HepG2 (cell line): ENCODE data around the gene LATS1. TPM values are rescaled to one million over a fixed set of nuclear protein-coding genes. Genes with fewer than 3 reads are reported as not detected.
A peak's percentile ranks its signal among the peaks of the same experiment; 100 is the strongest.

ENCODE experiments used
- ATAC-seq: fragments of 200-7000 bp; cut with Tn5 transposase; 3 replicates; pipeline ENCODE4 v1.9.1; 2020; ENCODE audit warnings: mild to moderate bottlenecking, moderate library complexity
- BruUV-seq: library from RNA; stranded (reverse); fragments of 400-500 nt; replicated peaks from 2 replicates; lab custom pipeline; 2021; lab: Mats Ljungman, UMichigan
- CTCF ChIA-PET: fragments of 300-600 bp; formaldehyde crosslinking; extraction: SDS; loops from one replicate; lab custom pipeline; 2021; ENCODE audit warnings: low total read pairs, inconsistent platforms, low intra/inter-chr PET ratio; lab: Yijun Ruan, JAX
- POLR2A ChIA-PET: fragments of 350-600 bp; sonication (Branson Sonifier 250); formaldehyde crosslinking; loops from one replicate; lab custom pipeline; 2020; ENCODE audit warnings: antibody characterized with exemption, inconsistent platforms; lab: Yijun Ruan, JAX
- DNase-seq: peaks from one replicate; pipeline ENCODE4 v3.0.0-alpha.2; 2015; ENCODE audit warnings: low spot score
- FAIRE-seq: peaks from 3 replicates; lab custom pipeline; 2011; peaks lifted over from hg19 to GRCh38; lab: Jason Lieb, UNC
- H2AFZ ChIP-seq: one replicate; pipeline ENCODE4 v1.6.1; 2011; ENCODE audit warnings: low read length, inconsistent platforms
- H3K27ac ChIP-seq: fragments of 300-600 bp; 3 replicates; pipeline ENCODE4 v1.8.0; 2011; ENCODE audit warnings: mixed run types, mild to moderate bottlenecking, mixed read lengths, low read length, inconsistent platforms; ENCODE audit not compliant: insufficient read depth; ENCODE audit errors: extremely low read length
- H3K27me3 ChIP-seq, 2 experiments: fragments of 200-600 bp in 1 of 2; 2 replicates in 1 of 2; 3 replicates in 1 of 2; pipeline versions ENCODE4 v1.6.0 to v1.8.0; 2011; ENCODE audit warnings: low read length in 2 of 2, mild to moderate bottlenecking in 2 of 2, moderate library complexity in 2 of 2, inconsistent platforms in 1 of 2; ENCODE audit not compliant: insufficient read depth in 2 of 2, control insufficient read depth in 1 of 2
- H3K36me3 ChIP-seq, 2 experiments: fragments of 200-600 bp in 1 of 2; replicated peaks in 1 of 2; 2 replicates in 1 of 2; 3 replicates in 1 of 2; pipeline versions ENCODE4 v1.5.1 to v1.8.0; 2011; ENCODE audit warnings: low read length in 2 of 2, inconsistent platforms in 1 of 2; ENCODE audit not compliant: insufficient read depth in 2 of 2, control insufficient read depth in 1 of 2
- H3K4me1 ChIP-seq: 2 replicates; pipeline ENCODE4 v1.5.1; 2012; ENCODE audit warnings: low read length, inconsistent platforms; ENCODE audit not compliant: insufficient read depth
- H3K4me2 ChIP-seq: 2 replicates; pipeline ENCODE4 v1.6.0; 2011; ENCODE audit warnings: low read depth, low read length, inconsistent platforms
- H3K4me3 ChIP-seq, 3 experiments: fragments of 200-600 bp in 1 of 3; sonication (generic), shearing (Covaris generic) in 1 of 3; replicated peaks in 1 of 3; 2 replicates each; pipeline ENCODE4 v1.5.1; 2011 to 2016; ENCODE audit warnings: low read length in 3 of 3, inconsistent platforms in 2 of 3, low read depth in 2 of 3, mild to moderate bottlenecking in 2 of 3, control low read depth in 1 of 3, mixed read lengths in 1 of 3; ENCODE audit not compliant: insufficient read depth in 1 of 3
- H3K79me2 ChIP-seq: one replicate; pipeline ENCODE4 v1.6.1; 2011; ENCODE audit warnings: low read length, inconsistent platforms; ENCODE audit not compliant: insufficient read depth
- H3K9ac ChIP-seq: 2 replicates; pipeline ENCODE4 v1.6.0; 2011; ENCODE audit warnings: mild to moderate bottlenecking, low read depth, low read length, inconsistent platforms; ENCODE audit not compliant: insufficient read depth
- H3K9me3 ChIP-seq: 2 replicates; pipeline ENCODE4 v1.5.1; 2012; ENCODE audit warnings: mild to moderate bottlenecking, low read length
- H4K20me1 ChIP-seq: 2 replicates; pipeline ENCODE4 v1.6.0; 2011; ENCODE audit warnings: inconsistent platforms, mild to moderate bottlenecking, low read length, moderate library complexity; ENCODE audit not compliant: insufficient read depth
- BRD4 ChIP-seq: sonication (generic); formaldehyde crosslinking; IDR thresholded peaks from 2 replicates; pipeline ENCODE4 v1.4.0; 2020; ENCODE audit warnings: missing genetic modification reagents
- CEBPB ChIP-seq: IDR thresholded peaks from 2 replicates; pipeline ENCODE4 v1.6.1; 2011; ENCODE audit warnings: low read depth, low read length, improper control_type of control experiment, borderline replicate concordance
- FOSL1 ChIP-seq: sonication (generic); formaldehyde crosslinking; IDR thresholded peaks from 2 replicates; pipeline ENCODE4 v1.9.0; 2021; ENCODE audit warnings: missing genetic modification reagents, borderline replicate concordance
- FOSL2 ChIP-seq: sonication (generic); formaldehyde crosslinking; IDR thresholded peaks from 2 replicates; pipeline ENCODE4 v1.4.0; 2020; ENCODE audit warnings: missing genetic modification reagents
- HMG20B ChIP-seq: conservative IDR thresholded peaks from 2 replicates; pipeline ENCODE4 v1.6.1; 2016; ENCODE audit warnings: missing genetic modification reagents, missing compliant biosample characterization
- HMGXB4 ChIP-seq, 2 experiments: sonication (generic) in 1 of 2; formaldehyde crosslinking in 1 of 2; IDR thresholded peaks; 2 replicates each; pipeline versions ENCODE4 v1.4.0 to v1.6.1; 2018 to 2020; ENCODE audit warnings: missing genetic modification reagents in 2 of 2, borderline replicate concordance in 1 of 2, low read depth in 1 of 2, mild to moderate bottlenecking in 1 of 2, missing biosample characterization in 1 of 2
- ZNF354B ChIP-seq: sonication (generic); formaldehyde crosslinking; IDR thresholded peaks from 2 replicates; pipeline ENCODE4 v1.8.0; 2022; ENCODE audit warnings: mild to moderate bottlenecking, missing genetic modification reagents
- ZNF550 ChIP-seq: sonication (generic); formaldehyde crosslinking; IDR thresholded peaks from 2 replicates; pipeline ENCODE4 v1.4.0; 2020; ENCODE audit warnings: mild to moderate bottlenecking, missing genetic modification reagents, borderline replicate concordance
- ZNF563 ChIP-seq: sonication (generic); formaldehyde crosslinking; IDR thresholded peaks from 2 replicates; pipeline ENCODE4 v1.8.0; 2022; ENCODE audit warnings: mild to moderate bottlenecking, moderate library complexity, missing genetic modification reagents
- ZNF580 ChIP-seq: IDR thresholded peaks from 2 replicates; pipeline ENCODE4 v1.6.1; 2016; ENCODE audit warnings: low read depth, borderline replicate concordance
- ZNF598 ChIP-seq: sonication (generic); formaldehyde crosslinking; IDR thresholded peaks from 2 replicates; pipeline ENCODE4 v1.5.1; 2020; ENCODE audit warnings: mild to moderate bottlenecking, missing genetic modification reagents, borderline replicate concordance
- ZNF614 ChIP-seq: IDR thresholded peaks from 2 replicates; pipeline ENCODE4 v1.6.1; 2018; ENCODE audit warnings: missing biosample characterization, missing genetic modification reagents, inconsistent platforms, borderline replicate concordance
- ZNF75D ChIP-seq: sonication (generic); formaldehyde crosslinking; IDR thresholded peaks from 2 replicates; pipeline ENCODE4 v1.8.1; 2023; ENCODE audit warnings: missing genetic modification reagents, mild to moderate bottlenecking, borderline replicate concordance
- WGBS: methylation state at CpG from one replicate; pipeline ENCODE4 v1.1.6; 2017; ENCODE audit warnings: low lambda C conversion rate; 5-methylcytosine and 5-hydroxymethylcytosine counted together
- in situ Hi-C: cut with HindIII; loops from 2 replicates; pipeline ENCODE4 v1.10.0; 2017; ENCODE audit warnings: low pct_unique_long_range_greater_than_20kb; ENCODE audit not compliant: extremely low pct_ligation_motif_present
- intact Hi-C: fragments of 100-400 bp; cut with micrococcal nuclease; formaldehyde crosslinking; loops from one replicate; pipeline ENCODE4 v1.10.0; 2022; ENCODE audit not compliant: unreplicated experiment
- polyA plus RNA-seq, 8 experiments: library from polyadenylated mRNA; depleted of rRNA in 3 of 8; stranded (reverse) in 7 of 8; unstranded in 1 of 8; fragments of >200 nt; fragmentation: Illumina TruSeq in 4 of 8; extraction: Trizol in 4 of 8; gene quantifications; 2 replicates each; pipeline versions ENCODE4 v1.2.1 to v1.2.3, GENCODE V29; 2011 to 2016; ENCODE audit warnings: low read depth in 4 of 8, missing spikeins in 1 of 8, mixed read lengths in 1 of 8; ENCODE audit not compliant: insufficient read depth in 1 of 8
- total RNA-seq, 5 experiments: library from RNA; depleted of rRNA; stranded (reverse); fragments of >200 nt; fragmentation: Illumina TruSeq; extraction: Trizol; gene quantifications; 2 replicates each; pipeline ENCODE4 v1.2.3, GENCODE V29; 2016; ENCODE audit warnings: low read depth in 1 of 5

LATS1 gene
- total and polyA plus RNA-seq, 2 of the 13 experiments (the other 11 are each of a cell fraction or from before 2014, with no cell fraction given) = 9.9 to 12.6 TPM

- peaks cover 5% of the 10 kb centered on the region; the same call in 1 of the 2 replicates for H3K4me1 ChIP-seq
- no peaks in the 10 kb centered on the region for H3K79me2 ChIP-seq
- H3K36me3 ChIP-seq = peaks cover 20 to 55% of the 10 kb centered on the region in 2 experiments
- in situ Hi-C loops (no loop called here), intact Hi-C loops (loop anchor here (2.0 kb wide), 2 partner anchors 105 to 201 kb away; no protein-coding TSS in a partner anchor)
- no peak overlapping the region for H2AFZ ChIP-seq
- H3K27me3 ChIP-seq = no peaks in the 10 kb centered on the region
- TF ChIP-seq CEBPB = peak; percentile 71
- no peak for TF ChIP-seq HMGXB4 (CRISPR knock-in tag; IDR thresholded peaks at IDR 0.05; ENCODE audit: borderline replicate concordance in 1 of 2, low read depth in 1 of 2)
- TF ChIP-seq BRD4 (CRISPR knock-in tag) = no peak
- no peak for DNase-seq
- H3K27ac ChIP-seq = no peak overlapping the region
- H3K4me3 ChIP-seq = no peak overlapping the region
- no peak for ATAC-seq
- 98% methylated on average over 3 of the region's 3 CpGs for WGBS
- no peaks in the 10 kb centered on the region for H3K9me3 ChIP-seq
- H3K9ac ChIP-seq = no peak overlapping the region
- no peaks in the 10 kb centered on the region for H4K20me1 ChIP-seq
- CTCF ChIA-PET = no interaction called here
- BruUV-seq = no TSS peak
- no peak overlapping the region for H3K4me2 ChIP-seq
- POLR2A ChIA-PET = interaction anchor here (1.0 kb wide), 1 partner anchor 8 kb away, joined by 4 read pairs; the partner anchor contains the start of gene LATS1
- FAIRE-seq = no peak
These were observed 7.9 kb upstream of the LATS1 start for GRCh38 chr6:149725785-149726184.

GRCh38 chr6:149723771-149724417, 6.0 kb upstream of the LATS1 start:
- WGBS = 74% methylated on average over 10 of the region's 10 CpGs
- Histone ChIP-seq H3K36me3 (peaks cover 6 to 36% of the 10 kb centered on the region in 2 experiments; a peak in 4 of 5 replicates), H4K20me1 (no peaks in the 10 kb centered on the region), H3K4me2 (no peak overlapping the region), H2AFZ (no peak overlapping the region), H3K9me3 (no peaks in the 10 kb centered on the region), H3K27me3 (no peaks in the 10 kb centered on the region), H3K27ac (no peak overlapping the region), H3K79me2 (no peaks in the 10 kb centered on the region), H3K4me1 (peaks cover 6% of the 10 kb centered on the region), H3K4me3 (no peak overlapping the region), H3K9ac (no peak overlapping the region)
- ATAC-seq = peak; percentile 98
- peak; percentile 77 for DNase-seq
- FAIRE-seq = peak; percentile 67
- ChIA-PET CTCF (interaction anchor here (1.2 to 1.4 kb wide), 3 partner anchors 22 to 201 kb away, joined by 3 to 4 read pairs (median 3); partner anchors contain the start of genes NUP43 and PPIL4), POLR2A (no interaction called here)
- no TSS peak for BruUV-seq
- in situ Hi-C loops (loop anchor here (5.0 kb wide), 1 partner anchor 198 kb away; the partner anchor contains the start of gene RAET1G), intact Hi-C loops (loop anchor here (1.0 to 2.0 kb wide), 3 partner anchors 22 to 203 kb away; partner anchors contain the start of gene NUP43)
- TF ChIP-seq ZNF598 (CRISPR knock-in tag) = no peak
- peak; percentile 88 for TF ChIP-seq FOSL2 (CRISPR knock-in tag)
- 0 out of 2 replicates have a peak, but pooled peaks have one; percentile 20 for TF ChIP-seq FOSL1 (CRISPR knock-in tag)
- TF ChIP-seq ZNF563 (CRISPR knock-in tag) = no peak
- TF ChIP-seq ZNF75D (CRISPR knock-in tag) = no peak
- 0 out of 2 replicates have a peak, but pooled peaks have one; percentile 17 for TF ChIP-seq ZNF614 (CRISPR knock-in tag)
- TF ChIP-seq ZNF580 = 0 out of 2 replicates have a peak, but pooled peaks have one; percentile 29
- TF ChIP-seq ZNF550 (CRISPR knock-in tag) = no peak
- 0 out of 2 replicates have a peak, but pooled peaks have one; percentile 20 for TF ChIP-seq ZNF354B (CRISPR knock-in tag)
- TF ChIP-seq HMG20B (CRISPR knock-in tag) = no peak
